Activated T-cell treated with anti-CD3 and anti-CD28 coated beads for 24 hours (primary cell): ENCODE measurements around the gene IER3.
"Not testable (repeated sequence)": the region's sequence is repeated elsewhere in the genome, so short reads cannot be mapped to it uniquely, and the experiment has no call there.

Experiments used
- DNase-seq: peaks from one replicate; pipeline ENCODE4 v3.0.0-alpha.2; 2020; ENCODE audit warnings: low read depth

IER3 gene

DNA sequence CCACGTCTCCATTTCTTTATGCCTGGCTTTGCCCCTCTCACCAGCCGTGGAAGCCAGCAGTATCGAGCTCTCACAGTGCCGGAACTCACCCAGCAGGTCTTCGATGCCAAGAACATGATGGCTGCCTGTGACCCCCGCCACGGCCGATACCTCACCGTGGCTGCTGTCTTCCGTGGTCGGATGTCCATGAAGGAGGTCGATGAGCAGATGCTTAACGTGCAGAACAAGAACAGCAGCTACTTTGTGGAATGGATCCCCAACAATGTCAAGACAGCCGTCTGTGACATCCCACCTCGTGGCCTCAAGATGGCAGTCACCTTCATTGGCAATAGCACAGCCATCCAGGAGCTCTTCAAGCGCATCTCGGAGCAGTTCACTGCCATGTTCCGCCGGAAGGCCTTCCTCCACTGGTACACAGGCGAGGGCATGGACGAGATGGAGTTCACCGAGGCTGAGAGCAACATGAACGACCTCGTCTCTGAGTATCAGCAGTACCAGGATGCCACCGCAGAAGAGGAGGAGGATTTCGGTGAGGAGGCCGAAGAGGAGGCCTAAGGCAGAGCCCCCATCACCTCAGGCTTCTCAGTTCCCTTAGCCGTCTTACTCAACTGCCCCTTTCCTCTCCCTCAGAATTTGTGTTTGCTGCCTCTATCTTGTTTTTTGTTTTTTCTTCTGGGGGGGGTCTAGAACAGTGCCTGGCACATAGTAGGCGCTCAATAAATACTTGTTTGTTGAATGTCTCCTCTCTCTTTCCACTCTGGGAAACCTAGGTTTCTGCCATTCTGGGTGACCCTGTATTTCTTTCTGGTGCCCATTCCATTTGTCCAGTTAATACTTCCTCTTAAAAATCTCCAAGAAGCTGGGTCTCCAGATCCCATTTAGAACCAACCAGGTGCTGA, 20.3 kb downstream of the IER3 start:
- not testable (repeated sequence) for DNase-seq

DNA sequence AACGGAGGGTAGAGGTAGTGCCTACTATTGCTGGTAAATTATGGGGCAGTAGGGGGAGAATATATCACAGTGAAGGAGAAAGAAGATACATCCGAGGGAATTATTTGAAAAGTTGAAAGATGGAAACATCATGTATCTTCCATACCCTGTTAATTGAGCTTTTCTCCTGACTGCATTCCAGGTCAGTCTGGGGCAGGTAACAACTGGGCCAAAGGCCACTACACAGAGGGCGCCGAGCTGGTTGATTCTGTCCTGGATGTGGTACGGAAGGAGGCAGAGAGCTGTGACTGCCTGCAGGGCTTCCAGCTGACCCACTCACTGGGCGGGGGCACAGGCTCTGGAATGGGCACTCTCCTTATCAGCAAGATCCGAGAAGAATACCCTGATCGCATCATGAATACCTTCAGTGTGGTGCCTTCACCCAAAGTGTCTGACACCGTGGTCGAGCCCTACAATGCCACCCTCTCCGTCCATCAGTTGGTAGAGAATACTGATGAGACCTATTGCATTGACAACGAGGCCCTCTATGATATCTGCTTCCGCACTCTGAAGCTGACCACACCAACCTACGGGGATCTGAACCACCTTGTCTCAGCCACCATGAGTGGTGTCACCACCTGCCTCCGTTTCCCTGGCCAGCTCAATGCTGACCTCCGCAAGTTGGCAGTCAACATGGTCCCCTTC, 21.0 kb downstream of the IER3 start:
- not testable (repeated sequence) for DNase-seq

DNA sequence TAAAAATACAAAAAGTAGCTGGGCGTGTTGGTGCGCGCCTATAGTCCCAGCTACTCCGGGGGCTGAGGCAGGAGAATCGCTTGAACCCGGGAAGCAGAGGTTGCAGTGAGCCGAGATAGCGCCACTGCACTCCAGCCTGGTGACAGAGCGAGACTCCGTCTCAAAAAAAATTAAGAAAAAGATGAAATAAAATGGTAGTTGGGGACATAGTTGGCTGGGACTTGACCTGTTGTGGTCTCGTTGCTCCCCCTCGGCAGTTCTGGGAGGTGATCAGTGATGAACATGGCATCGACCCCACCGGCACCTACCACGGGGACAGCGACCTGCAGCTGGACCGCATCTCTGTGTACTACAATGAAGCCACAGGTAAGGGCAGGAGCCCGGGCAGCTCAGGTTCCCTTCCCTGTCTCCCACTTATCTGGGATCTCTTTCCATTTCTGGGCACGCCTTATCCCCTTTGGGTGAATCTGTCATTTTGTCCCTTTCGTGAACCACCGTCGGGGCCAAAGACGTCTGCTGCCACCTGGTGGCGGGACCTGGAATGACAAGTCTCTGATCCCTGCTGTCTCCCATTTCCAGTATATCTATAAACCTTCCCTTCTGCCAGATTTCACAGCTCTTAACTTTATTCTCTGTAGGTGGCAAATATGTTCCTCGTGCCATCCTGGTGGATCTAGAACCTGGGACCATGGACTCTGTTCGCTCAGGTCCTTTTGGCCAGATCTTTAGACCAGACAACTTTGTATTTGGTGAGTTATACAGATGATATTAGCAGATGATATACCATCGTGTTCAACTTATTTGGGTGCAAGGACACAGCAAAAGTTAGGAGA, 21.9 kb downstream of the IER3 start:
- DNase-seq, result peak; percentile 81

DNA sequence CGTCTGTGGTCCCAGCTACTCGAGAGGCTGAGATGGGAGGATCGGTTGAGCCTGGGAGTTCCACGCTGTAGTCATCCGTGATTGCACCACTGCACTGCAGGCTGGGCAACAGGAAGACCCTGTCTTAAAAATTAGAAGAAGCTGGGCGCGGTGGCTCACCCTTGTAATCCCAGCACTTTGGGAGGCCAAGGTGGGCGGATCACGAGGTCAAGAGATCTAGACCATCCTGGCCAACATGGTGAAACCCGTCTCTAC, 22.4 kb downstream of the IER3 start:
- not testable (repeated sequence) for DNase-seq

DNA sequence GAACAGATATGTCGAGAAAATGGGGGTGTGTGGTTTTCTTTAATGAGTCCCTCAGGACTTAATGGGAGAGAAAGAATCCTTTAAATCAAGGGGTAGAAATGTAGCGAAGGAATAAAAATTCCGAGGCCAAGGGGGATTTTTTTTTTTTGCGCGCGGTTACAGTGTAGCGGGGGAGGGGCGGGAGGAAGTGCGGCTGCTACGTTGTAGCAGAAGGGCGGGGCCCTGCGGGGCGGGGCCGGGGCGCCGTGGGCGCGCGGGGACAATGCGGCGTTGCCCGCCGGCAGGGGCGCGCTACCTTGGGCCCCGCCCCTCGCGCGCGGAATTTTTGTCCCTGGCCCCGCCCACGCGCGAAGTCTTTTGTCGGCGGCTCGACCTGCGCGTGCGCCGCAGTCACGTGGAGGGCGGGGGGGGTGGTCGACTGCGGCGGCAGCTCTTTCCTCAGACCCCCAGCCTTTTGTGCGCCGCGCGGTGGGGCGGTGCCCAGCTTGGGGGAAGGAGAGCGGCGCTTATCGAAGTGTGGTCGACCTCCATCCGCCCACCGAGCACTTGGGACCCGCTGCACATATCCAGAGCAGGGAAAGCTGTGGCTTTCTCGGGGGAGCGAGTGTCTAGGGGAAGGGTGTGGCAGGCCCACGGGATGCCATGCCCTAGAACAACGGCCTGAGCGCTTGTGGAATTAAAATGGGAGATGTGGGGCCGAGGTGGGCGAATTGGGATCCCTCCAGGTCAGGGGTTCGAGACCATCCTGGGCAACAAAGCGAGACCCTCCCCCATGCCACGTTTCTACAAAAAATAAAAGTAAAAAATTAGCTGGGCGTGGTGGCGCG, 22.9 kb downstream of the IER3 start:
- peak; percentile 92 for DNase-seq

DNA sequence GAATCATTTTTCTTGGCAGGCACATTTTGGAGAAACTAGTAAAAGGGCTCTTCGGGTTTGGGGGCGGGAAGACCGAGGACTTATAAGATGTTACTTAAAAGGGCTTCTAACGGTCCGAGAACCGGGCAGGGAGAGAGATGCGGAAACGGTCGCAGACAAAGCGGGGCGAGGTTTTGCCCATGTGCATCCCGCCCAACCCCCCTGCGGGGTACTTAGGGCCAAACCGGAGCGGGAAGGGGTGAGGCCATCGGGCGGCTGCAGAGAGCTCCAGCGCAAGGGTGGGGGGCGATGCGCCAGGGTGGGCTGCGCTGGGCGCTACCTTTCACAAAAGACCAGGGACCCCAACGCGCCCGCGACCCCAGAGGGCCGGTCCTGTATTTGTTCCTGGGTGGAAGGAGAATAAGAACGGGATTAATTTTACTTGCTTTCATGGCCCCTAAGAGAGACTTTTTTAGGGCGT, 23.6 kb downstream of the IER3 start:
- no peak for DNase-seq

DNA sequence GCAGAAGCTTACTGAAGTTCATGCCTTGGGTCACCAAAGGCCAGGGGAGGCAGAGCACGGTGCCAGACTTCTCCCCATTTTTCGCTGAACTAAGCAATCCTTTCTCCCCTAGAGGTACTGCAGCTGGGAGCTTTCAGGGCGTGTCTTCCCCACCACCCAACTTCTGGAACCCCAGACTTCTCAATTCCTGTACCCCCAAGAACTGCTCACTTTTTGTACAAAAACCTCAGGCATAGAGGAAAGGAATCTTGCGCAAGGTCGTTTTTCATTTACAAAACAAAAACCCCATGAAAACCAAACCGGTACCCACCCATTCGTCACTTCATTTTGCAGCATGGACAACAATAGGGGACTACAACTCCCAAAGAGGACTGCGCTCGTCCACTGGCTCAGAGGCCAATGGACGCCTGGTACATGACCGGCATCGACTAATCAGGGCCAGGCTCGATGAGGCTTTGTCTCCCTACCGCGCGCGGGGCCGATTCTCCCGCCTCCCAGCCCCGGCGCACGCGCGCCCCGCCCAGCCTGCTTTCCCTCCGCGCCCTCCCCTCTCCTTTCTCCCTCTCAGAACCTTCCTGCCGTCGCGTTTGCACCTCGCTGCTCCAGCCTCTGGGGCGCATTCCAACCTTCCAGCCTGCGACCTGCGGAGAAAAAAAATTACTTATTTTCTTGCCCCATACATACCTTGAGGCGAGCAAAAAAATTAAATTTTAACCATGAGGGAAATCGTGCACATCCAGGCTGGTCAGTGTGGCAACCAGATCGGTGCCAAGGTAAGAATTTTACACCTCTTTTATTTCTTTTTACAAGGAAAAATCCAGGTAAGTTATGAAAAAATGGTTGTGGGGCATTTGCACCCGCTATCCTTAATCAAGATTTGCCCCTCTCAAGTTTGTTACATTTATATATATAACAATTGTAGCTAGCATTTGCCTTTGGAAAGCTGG, 24.3 kb downstream of the IER3 start, which contains the start of gene TUBB:
Gene TUBB (plus strand): TSS at position 562 of the 947 bp plus-strand sequence. CDS start 155 bp downstream, at position 717.
- DNase-seq, result peak; percentile 92

DNA sequence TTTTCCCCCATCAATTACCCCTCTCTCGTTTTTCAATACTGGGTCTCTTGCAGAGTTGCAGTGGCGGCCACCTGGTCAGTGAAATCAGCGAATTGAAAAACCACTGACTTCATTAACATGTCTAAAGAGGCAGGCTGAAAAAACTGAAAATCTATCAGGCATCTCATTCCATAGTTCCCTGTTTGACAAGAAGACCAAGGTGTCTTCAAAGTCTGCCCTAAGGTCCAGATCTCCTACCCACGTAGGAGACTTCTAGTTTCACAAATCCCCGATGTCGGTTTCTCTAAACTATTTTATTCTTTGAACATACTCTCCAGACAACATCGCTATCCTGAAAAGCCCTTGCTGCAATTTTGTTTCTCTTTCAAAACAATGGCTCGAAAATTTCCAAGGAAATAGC, 25.0 kb downstream of the IER3 start:
- no peak for DNase-seq

DNA sequence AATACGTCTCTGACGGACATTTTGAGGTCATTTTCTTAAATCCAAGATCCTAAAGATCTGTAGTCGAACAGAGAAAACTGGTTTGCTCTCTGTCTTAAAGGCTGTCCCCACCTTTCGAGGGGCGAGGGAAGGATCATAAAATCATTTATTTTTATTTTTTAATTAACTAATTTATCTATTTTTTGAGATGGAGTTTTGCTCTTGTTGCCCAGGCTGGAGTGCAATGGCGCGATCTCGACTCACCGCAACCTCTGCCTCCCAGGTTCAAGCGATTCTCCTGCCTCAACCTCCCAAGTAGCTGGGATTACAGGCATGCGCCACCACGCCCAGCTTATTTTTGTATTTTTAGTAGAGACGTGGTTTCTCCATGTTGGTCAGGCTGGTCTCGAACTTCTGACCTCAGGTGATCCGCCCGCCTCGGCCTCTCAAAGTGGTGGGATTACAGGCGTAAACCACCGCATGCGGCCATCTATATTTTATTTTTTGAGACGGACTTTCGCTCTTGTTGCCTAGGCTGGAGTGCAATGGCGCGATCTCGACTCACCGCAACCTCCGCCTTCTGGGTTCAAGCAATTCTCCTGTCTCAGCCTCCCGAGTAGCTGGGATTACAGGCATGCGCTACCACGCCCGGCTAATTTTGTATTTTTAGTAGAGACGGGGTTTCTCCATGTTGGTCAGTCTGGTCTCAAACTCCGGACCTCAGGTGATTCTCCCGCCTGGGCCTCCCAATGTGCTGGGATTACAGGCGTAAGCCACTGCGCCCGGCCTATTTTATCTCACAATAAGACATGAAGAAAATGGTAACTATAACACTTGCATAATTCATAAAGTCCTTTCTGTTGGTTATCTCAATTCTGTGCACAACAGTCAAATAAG, 26.3 kb downstream of the IER3 start:
- not testable (repeated sequence) for DNase-seq

DNA sequence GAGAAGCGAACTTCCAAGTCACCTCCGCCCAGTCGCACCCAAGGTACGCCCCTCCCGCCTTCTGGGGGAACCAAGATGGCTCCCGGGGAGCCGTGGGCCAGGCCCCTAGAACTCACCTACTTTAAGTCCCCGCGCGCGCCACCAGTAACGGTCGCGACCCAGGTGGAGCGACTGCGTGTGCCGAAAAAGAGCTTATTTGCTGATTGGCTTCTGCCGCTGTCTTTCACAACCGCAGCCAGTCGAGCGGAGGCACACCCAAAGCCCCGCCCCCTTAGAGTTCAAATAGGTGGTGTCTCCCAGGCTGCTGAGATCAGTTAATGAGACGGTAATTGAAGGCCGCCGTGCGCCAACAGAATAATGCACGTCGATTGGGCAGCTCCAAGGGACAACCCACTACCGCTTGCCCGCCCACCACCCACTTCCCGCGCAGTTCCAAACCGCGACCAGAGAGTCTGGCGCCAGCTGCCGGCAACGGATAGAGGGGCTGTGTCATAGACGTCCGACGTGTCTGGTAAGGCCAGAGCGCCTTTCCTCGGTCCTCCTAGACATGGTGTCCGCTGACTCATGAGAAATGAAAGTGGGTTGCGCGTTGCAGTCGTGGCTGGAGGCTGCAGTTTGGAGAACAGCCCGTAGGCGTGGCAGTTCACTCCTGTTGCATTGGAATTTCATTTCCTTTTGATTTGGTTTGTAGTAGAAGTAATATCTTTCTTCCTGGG, 27.1 kb downstream of the IER3 start, which contains the start of gene MDC1:
Gene MDC1 (minus strand): TSS at position 153 of the 716 bp plus-strand sequence. CDS start 2,106 bp downstream, outside the sequence.
- peak; percentile 99 for DNase-seq

DNA sequence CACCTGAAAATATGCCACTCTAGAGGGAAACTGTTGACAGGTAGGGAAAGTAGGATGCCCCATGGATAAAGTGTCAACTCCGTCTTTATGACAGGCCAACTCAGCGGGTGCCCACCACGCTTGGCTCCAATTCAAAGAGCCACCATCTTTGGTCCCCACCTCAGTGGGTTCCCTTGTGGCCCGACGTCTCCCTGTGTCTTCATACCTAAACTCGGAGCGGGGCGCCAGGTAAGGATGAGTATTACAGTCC, 27.5 kb downstream of the IER3 start:
- no peak for DNase-seq

DNA sequence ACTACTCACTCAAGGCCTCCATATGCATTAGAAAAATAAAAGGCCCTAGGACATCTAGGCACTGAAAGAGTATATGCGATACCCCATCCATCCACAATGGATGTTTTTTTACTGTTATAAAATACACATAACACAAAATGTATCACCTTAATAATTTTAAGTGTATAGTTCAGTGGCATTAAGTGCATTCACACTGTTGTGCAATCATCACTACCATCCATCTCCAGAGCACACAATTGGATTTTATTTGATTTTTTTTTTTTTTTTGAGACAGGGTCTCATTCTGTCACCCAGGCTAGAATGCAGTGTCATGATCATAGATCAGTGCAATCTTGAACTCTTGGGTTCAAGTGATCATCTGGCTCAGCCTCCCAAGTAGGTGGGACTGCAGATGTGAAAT, 30.1 kb downstream of the IER3 start:
- no peak for DNase-seq

DNA sequence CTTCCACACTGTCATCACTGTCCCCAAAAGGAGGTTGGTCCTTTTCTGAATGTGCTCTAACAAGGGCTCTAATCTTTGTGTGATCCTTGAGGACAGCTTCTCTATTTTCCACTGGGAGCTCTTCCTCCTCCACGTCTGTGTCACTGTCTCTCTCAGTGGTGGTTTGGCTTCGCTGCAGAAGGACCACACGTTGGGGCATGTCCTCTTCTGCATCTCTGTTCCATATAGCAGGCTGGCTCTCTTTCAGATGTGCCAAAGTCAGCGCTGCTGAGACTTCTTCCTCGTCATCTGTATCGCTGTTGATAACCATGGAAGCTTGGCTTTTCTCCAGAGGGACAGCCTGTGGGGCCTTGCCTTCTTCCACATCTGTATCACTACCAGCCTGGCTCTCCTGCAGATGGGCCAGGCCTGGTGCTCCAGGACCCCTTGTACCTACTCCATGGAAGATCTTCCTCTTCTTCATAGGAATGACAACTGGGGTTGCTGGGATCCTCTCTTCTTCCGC, 31.9 kb downstream of the IER3 start:
- DNase-seq, result no peak

DNA sequence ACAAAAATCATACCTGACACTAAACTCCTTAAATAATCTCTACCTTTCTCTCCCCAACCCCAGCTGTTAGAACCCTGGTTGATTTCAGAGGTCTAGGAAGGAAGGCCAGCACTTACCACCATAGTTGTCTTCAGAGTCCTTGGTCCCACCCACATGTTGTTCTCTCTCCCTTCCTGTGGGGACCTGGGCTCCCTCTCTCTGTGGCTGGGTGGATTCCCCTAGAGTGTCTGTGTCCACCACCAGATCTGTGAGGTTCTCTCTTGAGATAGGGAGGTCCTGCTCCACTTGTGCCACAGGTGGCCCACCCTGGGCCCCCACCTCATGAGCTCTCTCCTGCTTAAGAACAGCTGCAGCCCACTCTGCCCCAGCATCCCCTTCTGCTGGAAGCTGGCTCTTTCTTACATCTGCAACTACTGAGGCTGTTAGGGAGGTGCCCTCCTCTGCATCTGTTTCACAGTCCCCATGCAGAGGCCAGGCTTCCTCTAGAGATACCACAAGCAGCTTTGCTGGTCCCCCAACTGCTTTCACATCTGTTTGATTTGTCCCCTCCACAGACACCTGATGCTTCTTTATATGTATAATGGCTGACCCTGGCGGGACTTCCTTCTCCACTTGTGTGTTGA, 32.5 kb downstream of the IER3 start:
- no peak for DNase-seq

DNA sequence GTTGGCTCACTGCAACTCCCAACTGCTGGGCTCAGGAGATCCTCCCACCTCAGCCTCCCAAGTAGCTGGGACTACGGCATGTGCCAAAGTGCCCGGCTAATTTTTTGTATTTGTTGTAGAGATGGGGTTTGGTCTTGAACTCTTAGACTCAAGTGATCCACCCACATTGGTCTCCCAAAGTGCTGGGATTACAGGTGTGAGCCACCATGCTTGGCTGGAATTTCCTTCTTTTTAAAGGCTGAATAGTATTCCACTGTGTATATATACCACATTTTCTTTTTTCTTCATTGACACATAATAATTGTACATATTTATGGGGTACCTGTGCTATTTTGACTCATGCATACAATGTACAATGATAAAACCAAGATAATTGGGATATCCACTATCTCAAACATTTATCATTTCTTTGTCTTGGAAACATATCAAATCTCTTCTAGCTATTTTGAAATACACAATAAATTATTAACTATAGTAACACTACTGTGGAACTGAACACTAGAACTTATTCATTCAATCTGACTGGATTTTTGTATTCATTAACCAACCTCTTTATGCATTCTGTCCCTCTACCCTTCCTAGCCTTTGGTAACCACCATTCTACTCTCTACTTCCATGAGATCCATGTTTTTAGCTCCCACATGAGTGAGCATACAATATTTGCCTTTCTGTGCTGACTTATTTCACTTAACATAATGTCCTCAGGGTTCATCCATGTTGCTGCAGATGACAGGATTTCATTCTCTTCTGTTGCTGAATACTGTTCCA, 35.1 kb downstream of the IER3 start:
- DNase-seq, result no peak

DNA sequence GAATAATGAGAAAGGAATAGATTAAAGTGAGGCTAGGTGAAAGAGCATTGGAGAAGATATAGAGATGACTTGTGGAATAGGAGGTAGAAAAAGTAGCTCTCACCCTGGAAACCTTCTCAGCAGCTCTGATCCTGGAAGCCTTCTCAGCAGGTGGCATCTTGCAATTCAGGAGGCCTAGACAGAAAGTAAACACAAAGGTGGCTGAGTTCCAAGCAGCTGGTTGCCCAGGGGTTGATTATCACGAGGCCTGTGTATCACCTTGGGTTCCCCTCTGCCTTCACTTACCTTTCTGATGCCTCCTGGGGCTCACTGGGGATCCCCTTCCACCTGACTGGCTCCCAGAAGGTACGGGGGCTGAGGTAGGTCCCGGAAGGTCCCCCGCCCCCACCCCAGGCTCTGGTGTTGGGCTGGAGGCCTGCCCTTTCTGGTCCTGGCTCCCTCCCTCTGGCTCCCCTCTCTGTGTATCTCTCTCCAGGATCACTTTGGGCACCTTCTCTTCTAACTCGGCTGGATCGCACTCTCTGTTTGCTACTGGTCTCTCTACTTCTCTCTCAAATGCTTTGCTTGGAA, 37.0 kb downstream of the IER3 start:
- DNase-seq, result no peak

DNA sequence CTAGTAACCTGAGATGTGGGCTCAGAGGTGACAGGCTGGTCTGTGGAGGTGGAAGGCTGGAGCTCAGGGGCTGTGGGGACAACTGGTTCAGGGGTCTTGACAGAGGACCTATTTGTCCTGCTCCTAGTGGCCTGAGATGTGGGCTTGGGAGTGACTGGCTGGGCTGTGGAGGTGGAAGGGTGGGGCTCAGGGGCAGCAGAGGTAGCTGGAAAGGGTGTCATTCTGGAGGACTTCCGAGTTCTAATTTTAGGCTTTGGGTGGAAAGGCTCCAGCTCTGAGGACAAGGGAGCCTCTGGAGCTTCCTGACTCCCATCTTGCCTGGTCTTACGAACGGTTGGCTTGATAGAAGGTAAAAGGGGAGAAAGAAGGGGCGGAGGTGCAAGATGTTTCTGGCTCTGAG, 38.7 kb downstream of the IER3 start:
- DNase-seq, result no peak
